GM12864 (cell line): ENCODE results near the gene SKA2.

Experiments used
- DNase-seq: peaks from one replicate; pipeline ENCODE4 v3.0.0-alpha.2; 2011; ENCODE audit warnings: low read depth
- H3K4me3 ChIP-seq: 2 replicates; pipeline ENCODE4 v1.5.1; 2011; ENCODE audit warnings: mild to moderate bottlenecking, low read depth, low read length, control low read depth
- CTCF ChIP-seq: IDR thresholded peaks from 2 replicates; pipeline ENCODE4 v1.5.1; 2011; ENCODE audit warnings: low read depth, mild to moderate bottlenecking, moderate library complexity, low read length, control low read depth, inconsistent platforms; ENCODE audit errors: missing control alignments

SKA2 gene

GRCh38 chr17:59106463-59107305, 48.3 kb downstream of the SKA2 start, which contains the start of gene TRIM37:
TSS of gene TRIM37 (minus strand) at chr17:59106880. CDS start at chr17:59106461, 419 bp downstream.
- H3K4me3 ChIP-seq, result peak within 1 kb of the TSS; percentile 80
- TF ChIP-seq CTCF, result peak; percentile 6

GRCh38 chr17:59105852-59106462, 49.0 kb downstream of the SKA2 start:
- no peak for TF ChIP-seq CTCF
- peak overlapping the region; percentile 80 for H3K4me3 ChIP-seq
- DNase-seq, result no peak

More at GRCh38 chr17:59106463-59107305, 48.3 kb downstream of the SKA2 start, which contains the start of gene TRIM37:
- DNase-seq, result peak; percentile 97

- H3K4me3 ChIP-seq, result no peak overlapping the region
- no peak for TF ChIP-seq CTCF
- DNase-seq, result no peak
Observed at GRCh38 chr17:59101178-59101577, 53.8 kb downstream of the SKA2 start.

GRCh38 chr17:59097876-59098275, 57.1 kb downstream of the SKA2 start:
- TF ChIP-seq CTCF, result no peak
- no peak for DNase-seq
- H3K4me3 ChIP-seq, result no peak overlapping the region

- no peak for DNase-seq
- no peak overlapping the region for H3K4me3 ChIP-seq
- no peak for TF ChIP-seq CTCF
Observed at GRCh38 chr17:59094861-59095530, 60.0 kb downstream of the SKA2 start.

GRCh38 chr17:59093702-59094231, 61.2 kb downstream of the SKA2 start:
- DNase-seq, result no peak
- H3K4me3 ChIP-seq, result no peak overlapping the region
- TF ChIP-seq CTCF, result no peak
